GM12878 (cell line): ENCODE data around the gene MAD1L1. TPM values are rescaled to one million over a fixed set of nuclear protein-coding genes. Genes with fewer than 3 reads are reported as not detected.

Experiments
- BCL3 ChIP-seq: IDR thresholded peaks from 2 replicates; pipeline ENCODE4 v1.6.1; 2011; ENCODE audit warnings: borderline replicate concordance, low read depth, mild to moderate bottlenecking, moderate library complexity, low read length; ENCODE audit not compliant: insufficient read depth, poor library complexity, severe bottlenecking
- CUX1 ChIP-seq: IDR thresholded peaks from 2 replicates; pipeline ENCODE4 v1.6.1; 2012; ENCODE audit warnings: improper control_type of control experiment, low read depth, low read length; ENCODE audit not compliant: insufficient replicate concordance
- E2F8 ChIP-seq: fragments of 450-650 bp; IDR thresholded peaks from 2 replicates; pipeline ENCODE4 v1.6.1; 2018; ENCODE audit warnings: mild to moderate bottlenecking, low read depth, moderate library complexity; ENCODE audit not compliant: partially characterized antibody
- EED ChIP-seq: sonication (generic); IDR thresholded peaks from 2 replicates; pipeline ENCODE4 v1.6.1; 2016; ENCODE audit warnings: antibody characterized with exemption, low read depth
- KAT2A ChIP-seq: conservative IDR thresholded peaks from 2 replicates; pipeline ENCODE4 v1.6.1; 2011; ENCODE audit warnings: low read depth, low read length; ENCODE audit not compliant: control insufficient read depth
- LARP7 ChIP-seq: fragments of 450-650 bp; IDR thresholded peaks from 2 replicates; pipeline ENCODE4 v1.6.1; 2017; ENCODE audit warnings: mild to moderate bottlenecking
- MYB ChIP-seq: fragments of 150-350 bp; IDR thresholded peaks from 2 replicates; pipeline ENCODE4 v1.6.1; 2014; ENCODE audit warnings: mild to moderate bottlenecking, low read depth, low read length, borderline replicate concordance
- NFIC ChIP-seq: IDR thresholded peaks from 2 replicates; pipeline ENCODE4 v1.6.1; 2012; ENCODE audit warnings: low read depth, mild to moderate bottlenecking, inconsistent platforms, low read length, moderate library complexity
- RFX5 ChIP-seq: IDR thresholded peaks from 2 replicates; pipeline ENCODE4 v1.6.1; 2011; ENCODE audit warnings: low read depth, low read length, improper control_type of control experiment
- SMAD5 ChIP-seq: IDR thresholded peaks from 2 replicates; pipeline ENCODE4 v1.6.1; 2016; ENCODE audit warnings: antibody characterized with exemption, low read depth
- SREBF2 ChIP-seq: IDR thresholded peaks from 2 replicates; pipeline ENCODE4 v1.6.1; 2012; ENCODE audit warnings: mild to moderate bottlenecking, low read length
- TARDBP ChIP-seq: IDR thresholded peaks from 2 replicates; pipeline ENCODE4 v1.6.1; 2016; ENCODE audit warnings: borderline replicate concordance
- USF2 ChIP-seq: IDR thresholded peaks from 2 replicates; pipeline ENCODE4 v1.6.1; 2011; ENCODE audit warnings: low read depth, low read length, improper control_type of control experiment, borderline replicate concordance
- YY1 ChIP-seq: IDR thresholded peaks from 2 replicates; pipeline ENCODE4 v1.6.1; 2011; ENCODE audit warnings: low read depth, mild to moderate bottlenecking, low read length
- polyA plus RNA-seq, 11 experiments: library from polyadenylated mRNA; depleted of rRNA in 4 of 11; unstranded in 6 of 11; stranded (reverse) in 5 of 11; fragments of >200 nt; fragmentation: Nextera tagmentation in 4 of 11; fragmentation: Illumina TruSeq in 1 of 11; extraction: Ambion mirVana in 4 of 11; extraction: Trizol in 1 of 11; gene quantifications; 1 replicate in 1 of 11; 2 replicates in 10 of 11; pipeline versions ENCODE4 v1.2.1 to v1.2.3, GENCODE V29; 2011 to 2016; ENCODE audit warnings: inconsistent platforms in 2 of 11, missing spikeins in 2 of 11, low read depth in 1 of 11
- total RNA-seq, 4 experiments: library from RNA; depleted of rRNA in 3 of 4; stranded (reverse); fragments of >200 nt in 3 of 4; fragmentation: Illumina TruSeq in 1 of 4; extraction: Trizol in 1 of 4; gene quantifications; 2 replicates each; pipeline versions ENCODE4 v1.2.1 to v1.2.3, GENCODE V29; 2013 to 2021
- TF ChIP-seq, protein P1 (sequence below): IDR thresholded peaks from 2 replicates; pipeline ENCODE4 v1.6.1; 2012; ENCODE audit warnings: low read depth, low read length, improper control_type of control experiment
- TF ChIP-seq, protein P2 (sequence below): fragments of 450-650 bp; IDR thresholded peaks from 2 replicates; pipeline ENCODE4 v1.6.1; 2014; ENCODE audit warnings: mild to moderate bottlenecking

The MAD1L1 gene
- total and polyA plus RNA-seq, 10 of the 15 experiments (the other 5 are each of a cell fraction or from before 2014, with no cell fraction given), result 2.2 to 76.8 (median 38.3) TPM

GRCh38 chr7:2232766-2233520, at the start of gene MAD1L1 (continued):
- TF ChIP-seq E2F8 (peak; percentile 73), SMAD5 (peak; percentile 25; the same call in 1 of the 2 replicates), NFIC (no peak; the same call in 1 of the 2 replicates), SREBF2 (no peak), RFX5 (no peak), MYB (no peak), BCL3 (no peak), YY1 (peak; percentile 89), KAT2A (no peak), USF2 (no peak), LARP7 (peak; percentile 90), TARDBP (0 out of 2 replicates have a peak, but pooled peaks have one; percentile 34), CUX1 (no peak), EED (peak; percentile 26; the same call in 1 of the 2 replicates)
- TF ChIP-seq, protein P1, sequence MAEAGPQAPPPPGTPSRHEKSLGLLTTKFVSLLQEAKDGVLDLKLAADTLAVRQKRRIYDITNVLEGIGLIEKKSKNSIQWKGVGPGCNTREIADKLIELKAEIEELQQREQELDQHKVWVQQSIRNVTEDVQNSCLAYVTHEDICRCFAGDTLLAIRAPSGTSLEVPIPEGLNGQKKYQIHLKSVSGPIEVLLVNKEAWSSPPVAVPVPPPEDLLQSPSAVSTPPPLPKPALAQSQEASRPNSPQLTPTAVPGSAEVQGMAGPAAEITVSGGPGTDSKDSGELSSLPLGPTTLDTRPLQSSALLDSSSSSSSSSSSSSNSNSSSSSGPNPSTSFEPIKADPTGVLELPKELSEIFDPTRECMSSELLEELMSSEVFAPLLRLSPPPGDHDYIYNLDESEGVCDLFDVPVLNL, result no peak; the same call in 1 of the 2 replicates
- TF ChIP-seq, protein P2, sequence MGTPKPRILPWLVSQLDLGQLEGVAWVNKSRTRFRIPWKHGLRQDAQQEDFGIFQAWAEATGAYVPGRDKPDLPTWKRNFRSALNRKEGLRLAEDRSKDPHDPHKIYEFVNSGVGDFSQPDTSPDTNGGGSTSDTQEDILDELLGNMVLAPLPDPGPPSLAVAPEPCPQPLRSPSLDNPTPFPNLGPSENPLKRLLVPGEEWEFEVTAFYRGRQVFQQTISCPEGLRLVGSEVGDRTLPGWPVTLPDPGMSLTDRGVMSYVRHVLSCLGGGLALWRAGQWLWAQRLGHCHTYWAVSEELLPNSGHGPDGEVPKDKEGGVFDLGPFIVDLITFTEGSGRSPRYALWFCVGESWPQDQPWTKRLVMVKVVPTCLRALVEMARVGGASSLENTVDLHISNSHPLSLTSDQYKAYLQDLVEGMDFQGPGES, result peak; percentile 48; the same call in 1 of the 2 replicates
